Liver (tissue), 3 donors: ENCODE measurements around the gene CCDC192.

Source experiments
- CTCF ChIP-seq: fragments of 150-350 bp; IDR thresholded peaks from 2 replicates; pipeline ENCODE4 v1.5.1; 2017; ENCODE audit warnings: improper control_type of control experiment, low read depth, low read length; ENCODE audit not compliant: missing input control
- GABPA ChIP-seq, 2 donors: IDR thresholded peaks in 1 of 2; conservative IDR thresholded peaks in 1 of 2; 2 replicates each; pipeline ENCODE4 v1.6.1; 2016; ENCODE audit warnings: antibody characterized with exemption in 2 of 2, mild to moderate bottlenecking in 1 of 2, moderate library complexity in 1 of 2
- MAX ChIP-seq: IDR thresholded peaks from 2 replicates; pipeline ENCODE4 v1.6.1; 2016; ENCODE audit warnings: antibody characterized with exemption
- NR2F2 ChIP-seq: IDR thresholded peaks from 2 replicates; pipeline ENCODE4 v1.6.1; 2016; ENCODE audit warnings: antibody characterized with exemption
- REST ChIP-seq: IDR thresholded peaks from 2 replicates; pipeline ENCODE4 v1.6.1; 2016; ENCODE audit warnings: antibody characterized with exemption, mild to moderate bottlenecking
- SP1 ChIP-seq: IDR thresholded peaks from 2 replicates; pipeline ENCODE4 v1.6.1; 2018; ENCODE audit warnings: antibody characterized with exemption, mild to moderate bottlenecking
- ZBTB33 ChIP-seq: IDR thresholded peaks from 2 replicates; pipeline ENCODE4 v1.6.1; 2016; ENCODE audit warnings: antibody characterized with exemption
- donor health status: healthy.
- donor health status: healthy.

- TF ChIP-seq CTCF = no peak
- no peak for TF ChIP-seq REST
- TF ChIP-seq ZBTB33 = no peak
- TF ChIP-seq SP1 = no peak
- TF ChIP-seq MAX = no peak
- no peak for TF ChIP-seq GABPA (IDR thresholded peaks at IDR 0.05 in 1 of 2, conservative IDR thresholded peaks at IDR 0.05 in 1 of 2)
- TF ChIP-seq NR2F2 = no peak
Measured at GRCh38 chr5:127680595-127680994, 22.6 kb upstream of the CCDC192 start.
